ENCODE measurements around the gene IL12RB1.
A peak's percentile ranks its signal among the peaks of the same experiment; 100 is the strongest.

Gene IL12RB1

DNA sequence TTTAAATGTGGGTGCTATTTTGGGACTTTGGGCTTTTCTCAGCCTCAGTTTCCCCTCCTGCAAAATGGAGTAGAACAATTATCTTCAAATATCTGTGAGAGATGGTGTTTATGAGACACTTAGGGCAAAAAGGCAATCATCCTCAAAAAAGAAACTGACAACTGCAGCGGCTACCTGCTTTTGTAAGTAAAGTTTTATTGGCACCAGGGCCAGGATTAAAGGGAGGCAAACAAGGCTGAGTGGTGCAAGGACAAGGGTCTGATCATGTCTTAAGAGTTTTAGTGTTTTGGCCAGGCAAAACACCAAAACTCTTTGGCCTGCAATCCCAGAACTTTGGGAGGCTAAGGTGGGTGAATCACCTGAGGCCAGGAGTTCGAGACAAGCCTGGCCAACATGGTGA is 9.5 kb upstream of the IL12RB1 start:
- H3K79me2 ChIP-seq (ENCODE audit: low read length) = peaks cover 24% of the 10 kb centered on the region
- no peak overlapping the region for H3K27ac ChIP-seq (ENCODE audit: low read length)
- H3K9ac ChIP-seq (ENCODE audit: low read length) = no peak overlapping the region
- H3K9me3 ChIP-seq (ENCODE audit: insufficient read depth, low read length) = no peaks in the 10 kb centered on the region
- no peak for TF ChIP-seq EZH2phosphoT487 (IDR thresholded peaks at IDR 0.05; ENCODE audit: low read depth)
- TF ChIP-seq, protein P1, sequence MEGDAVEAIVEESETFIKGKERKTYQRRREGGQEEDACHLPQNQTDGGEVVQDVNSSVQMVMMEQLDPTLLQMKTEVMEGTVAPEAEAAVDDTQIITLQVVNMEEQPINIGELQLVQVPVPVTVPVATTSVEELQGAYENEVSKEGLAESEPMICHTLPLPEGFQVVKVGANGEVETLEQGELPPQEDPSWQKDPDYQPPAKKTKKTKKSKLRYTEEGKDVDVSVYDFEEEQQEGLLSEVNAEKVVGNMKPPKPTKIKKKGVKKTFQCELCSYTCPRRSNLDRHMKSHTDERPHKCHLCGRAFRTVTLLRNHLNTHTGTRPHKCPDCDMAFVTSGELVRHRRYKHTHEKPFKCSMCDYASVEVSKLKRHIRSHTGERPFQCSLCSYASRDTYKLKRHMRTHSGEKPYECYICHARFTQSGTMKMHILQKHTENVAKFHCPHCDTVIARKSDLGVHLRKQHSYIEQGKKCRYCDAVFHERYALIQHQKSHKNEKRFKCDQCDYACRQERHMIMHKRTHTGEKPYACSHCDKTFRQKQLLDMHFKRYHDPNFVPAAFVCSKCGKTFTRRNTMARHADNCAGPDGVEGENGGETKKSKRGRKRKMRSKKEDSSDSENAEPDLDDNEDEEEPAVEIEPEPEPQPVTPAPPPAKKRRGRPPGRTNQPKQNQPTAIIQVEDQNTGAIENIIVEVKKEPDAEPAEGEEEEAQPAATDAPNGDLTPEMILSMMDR (IDR thresholded peaks at IDR 0.05; ENCODE audit: low read depth, low read length) = no peak
- no peaks in the 10 kb centered on the region for H3K27me3 ChIP-seq (ENCODE audit: low read depth, low read length)
- H3K4me3 ChIP-seq (ENCODE audit: low read length) = no peak overlapping the region
- peaks cover 25% of the 10 kb centered on the region for H3K4me1 ChIP-seq (ENCODE audit: low read length)
- H3K36me3 ChIP-seq (replicated peaks; ENCODE audit: low read depth, low read length) = peaks cover 13% of the 10 kb centered on the region
- H3K4me2 ChIP-seq (ENCODE audit: low read length) = no peak overlapping the region
- 0 out of 2 replicates have a peak, but pooled peaks cover 4% of the 10 kb centered on the region for H4K20me1 ChIP-seq (ENCODE audit: insufficient read depth, low read length)
- no peak overlapping the region for H2AFZ ChIP-seq (ENCODE audit: low read depth, low read length)

DNA sequence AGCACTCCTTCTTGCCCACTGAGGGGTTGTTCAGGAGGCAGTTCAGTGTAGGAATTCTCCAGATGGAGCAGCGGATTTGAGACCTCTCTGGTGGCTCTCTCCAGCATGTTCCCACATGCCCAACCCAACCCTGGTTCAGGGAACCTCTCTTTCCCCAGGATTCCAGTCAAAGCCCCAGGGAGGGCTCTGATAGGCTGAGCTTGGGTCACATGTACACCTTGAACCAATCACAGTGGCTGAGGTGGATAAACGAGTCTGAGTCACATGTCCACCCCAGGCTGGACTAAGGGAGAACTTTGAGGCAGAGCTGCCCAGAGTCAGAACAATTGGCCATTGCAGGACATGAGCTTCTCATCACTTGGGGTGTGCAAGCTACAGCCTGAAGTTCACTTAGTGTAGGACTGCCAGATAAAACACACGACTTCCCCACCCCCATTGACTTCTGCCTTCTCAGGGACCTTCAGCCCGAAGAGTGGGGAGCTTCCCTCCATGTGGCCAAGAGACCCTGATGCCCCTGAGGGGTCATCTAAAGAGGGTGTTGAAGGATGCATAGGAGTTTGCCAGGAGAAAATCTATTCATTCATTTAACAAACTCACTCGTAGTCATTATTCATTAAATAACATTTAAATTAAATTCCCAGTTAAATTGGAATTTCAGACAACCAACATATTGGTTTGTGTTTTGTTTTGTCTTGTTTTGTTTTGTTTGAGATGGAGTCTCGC is 6.9 kb upstream of the IL12RB1 start:
- Histone ChIP-seq H3K4me1 (ENCODE audit: low read length) (peaks cover 44% of the 10 kb centered on the region), H3K27me3 (ENCODE audit: low read depth, low read length) (no peaks in the 10 kb centered on the region), H3K4me2 (ENCODE audit: low read length) (no peak overlapping the region), H3K36me3 (replicated peaks; ENCODE audit: low read depth, low read length) (no peaks in the 10 kb centered on the region), H3K4me3 (ENCODE audit: low read length) (no peak overlapping the region), H3K9ac (ENCODE audit: low read length) (no peak overlapping the region), H3K79me2 (ENCODE audit: low read length) (peaks cover 9% of the 10 kb centered on the region), H3K27ac (ENCODE audit: low read length) (no peak overlapping the region), H3K9me3 (ENCODE audit: insufficient read depth, low read length) (no peaks in the 10 kb centered on the region), H2AFZ (ENCODE audit: low read depth, low read length) (0 out of 2 replicates have a peak overlapping the region, but pooled peaks have one; percentile 33), H4K20me1 (ENCODE audit: insufficient read depth, low read length) (no peaks in the 10 kb centered on the region)
- TF ChIP-seq, protein P1 (IDR thresholded peaks at IDR 0.05; ENCODE audit: low read depth, low read length) = no peak

DNA sequence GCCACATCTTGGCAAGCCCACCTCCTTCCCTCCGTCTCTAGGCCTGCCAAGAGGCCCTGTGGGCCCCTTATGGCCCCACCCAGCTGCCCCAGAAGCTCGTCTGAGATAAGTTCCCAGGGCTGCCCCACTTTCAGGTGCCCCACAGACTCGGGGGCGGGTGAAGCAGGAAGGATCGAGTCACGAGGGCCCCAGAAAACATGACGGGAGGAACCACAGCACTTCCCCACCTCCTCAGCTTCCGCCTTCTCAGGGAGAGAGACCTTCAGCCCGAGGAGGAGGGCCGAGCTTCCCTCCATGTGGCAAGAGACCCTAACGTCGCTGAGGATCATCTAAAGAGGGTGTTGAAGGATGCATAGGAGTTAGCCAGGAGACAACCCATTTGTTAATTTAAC is 4.5 kb upstream of the IL12RB1 start:
- H3K9me3 ChIP-seq (ENCODE audit: insufficient read depth, low read length) = no peaks in the 10 kb centered on the region
- peaks cover 57% of the 10 kb centered on the region for H3K4me1 ChIP-seq (ENCODE audit: low read length)
- no peaks in the 10 kb centered on the region for H4K20me1 ChIP-seq (ENCODE audit: insufficient read depth, low read length)
- peak overlapping the region; percentile 67 for H3K9ac ChIP-seq (ENCODE audit: low read length)
- TF ChIP-seq EZH2phosphoT487 (IDR thresholded peaks at IDR 0.05; ENCODE audit: low read depth) = no peak
- TF ChIP-seq, protein P1 (IDR thresholded peaks at IDR 0.05; ENCODE audit: low read depth, low read length) = no peak
- H3K79me2 ChIP-seq (ENCODE audit: low read length) = no peaks in the 10 kb centered on the region
- H3K4me3 ChIP-seq (ENCODE audit: low read length) = peak overlapping the region; percentile 49
- peak overlapping the region; percentile 93 for H2AFZ ChIP-seq (ENCODE audit: low read depth, low read length)
- H3K4me2 ChIP-seq (ENCODE audit: low read length) = peak overlapping the region; percentile 74
- H3K27ac ChIP-seq (ENCODE audit: low read length) = peak overlapping the region; percentile 69
- no peaks in the 10 kb centered on the region for H3K36me3 ChIP-seq (replicated peaks; ENCODE audit: low read depth, low read length)
- H3K27me3 ChIP-seq (ENCODE audit: low read depth, low read length) = no peaks in the 10 kb centered on the region

DNA sequence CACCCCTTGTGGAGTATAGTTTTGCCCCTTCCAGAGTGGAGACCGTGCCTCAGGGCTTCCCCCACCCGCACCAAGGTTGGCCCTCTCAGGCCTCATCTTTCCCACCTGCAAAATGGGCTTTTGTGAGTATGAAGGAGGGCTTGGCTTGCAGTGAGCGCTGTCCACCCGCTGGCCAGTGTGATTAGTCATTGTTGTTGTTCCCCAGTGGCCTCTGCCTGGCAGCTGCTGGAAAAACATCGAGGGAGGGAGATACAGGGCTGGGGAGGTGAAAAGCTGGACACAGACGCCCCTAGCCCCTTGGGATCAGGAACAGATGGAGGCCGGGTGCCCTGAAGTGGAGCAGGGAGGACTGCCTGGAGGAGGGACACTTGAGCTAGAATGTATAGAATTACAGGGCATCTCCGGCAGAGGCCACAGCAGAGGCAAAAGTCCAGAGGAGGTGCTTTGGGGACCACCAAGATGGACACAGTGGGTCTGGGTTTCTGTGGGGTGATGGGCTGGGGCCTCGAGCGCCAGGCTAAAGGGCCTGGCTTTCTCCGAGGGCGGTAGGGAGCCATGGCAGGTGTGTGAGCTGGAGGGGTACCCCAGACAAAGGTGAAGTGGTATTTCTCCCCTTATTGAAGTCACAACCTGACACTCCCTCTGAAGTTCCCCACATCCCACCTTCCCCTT is 3.9 kb upstream of the IL12RB1 start:
- H3K4me2 ChIP-seq (ENCODE audit: low read length) = peak overlapping the region; percentile 74
- H3K79me2 ChIP-seq (ENCODE audit: low read length) = no peaks in the 10 kb centered on the region
- H3K36me3 ChIP-seq (replicated peaks; ENCODE audit: low read depth, low read length) = no peaks in the 10 kb centered on the region
- TF ChIP-seq, protein P1 (IDR thresholded peaks at IDR 0.05; ENCODE audit: low read depth, low read length) = no peak
- no peak for TF ChIP-seq EZH2phosphoT487 (IDR thresholded peaks at IDR 0.05; ENCODE audit: low read depth)
- H3K4me1 ChIP-seq (ENCODE audit: low read length) = peaks cover 57% of the 10 kb centered on the region
- peak overlapping the region; percentile 93 for H2AFZ ChIP-seq (ENCODE audit: low read depth, low read length)
- H3K9me3 ChIP-seq (ENCODE audit: insufficient read depth, low read length) = no peaks in the 10 kb centered on the region
- H3K27ac ChIP-seq (ENCODE audit: low read length) = peak overlapping the region; percentile 69
- H4K20me1 ChIP-seq (ENCODE audit: insufficient read depth, low read length) = no peaks in the 10 kb centered on the region
- peak overlapping the region; percentile 49 for H3K4me3 ChIP-seq (ENCODE audit: low read length)
- no peaks in the 10 kb centered on the region for H3K27me3 ChIP-seq (ENCODE audit: low read depth, low read length)
- H3K9ac ChIP-seq (ENCODE audit: low read length) = peak overlapping the region; percentile 67

Data from OCI-LY3 (cell line).